Medulla oblongata (tissue), 1 donor: ENCODE data around the gene SNAPC3.
"Not testable (repeated sequence)": the region's sequence is repeated elsewhere in the genome, so short reads cannot be mapped to it uniquely, and the experiment has no call there.

ENCODE experiments used
- DNase-seq: peaks from one replicate; pipeline ENCODE4 v3.0.0-alpha.2; 2015; ENCODE audit errors: extremely low spot score

SNAPC3 gene

GRCh38 chr9:15423231-15423985 lies 732 bp downstream of the SNAPC3 start:
- peak; percentile 30 for DNase-seq

GRCh38 chr9:15426019-15426418 lies 3.3 kb downstream of the SNAPC3 start:
- no peak for DNase-seq

GRCh38 chr9:15427702-15428101 lies 5.0 kb downstream of the SNAPC3 start:
- DNase-seq, result not testable (repeated sequence)

- peak; percentile 60 for DNase-seq
These were observed 8.5 kb downstream of the SNAPC3 start for GRCh38 chr9:15430920-15431844.

- no peak for DNase-seq
These were observed 10.5 kb downstream of the SNAPC3 start for GRCh38 chr9:15433191-15433590.

- DNase-seq, result no peak
These were observed 11.0 kb downstream of the SNAPC3 start for GRCh38 chr9:15433661-15434060.

GRCh38 chr9:15438891-15439290 lies 16.2 kb downstream of the SNAPC3 start:
- no peak for DNase-seq

- DNase-seq, result not testable (repeated sequence)
These were observed 19.2 kb downstream of the SNAPC3 start for GRCh38 chr9:15441841-15442240.

GRCh38 chr9:15442264-15442663 lies 19.6 kb downstream of the SNAPC3 start:
- not testable (repeated sequence) for DNase-seq

GRCh38 chr9:15444141-15444540 lies 21.5 kb downstream of the SNAPC3 start:
- DNase-seq, result no peak

GRCh38 chr9:15453956-15454355 lies 31.3 kb downstream of the SNAPC3 start:
- DNase-seq, result no peak

- no peak for DNase-seq
These were observed 38.4 kb downstream of the SNAPC3 start for GRCh38 chr9:15461056-15461455.

- no peak for DNase-seq
These were observed 38.9 kb downstream of the SNAPC3 start for GRCh38 chr9:15461601-15462000.

- DNase-seq, result no peak
These were observed 45.5 kb downstream of the SNAPC3 start for GRCh38 chr9:15468145-15468544.

GRCh38 chr9:15469406-15469805 lies 46.7 kb downstream of the SNAPC3 start:
- no peak for DNase-seq

- DNase-seq, result no peak
These were observed 47.2 kb downstream of the SNAPC3 start for GRCh38 chr9:15469862-15470261.

- no peak for DNase-seq
These were observed 53.4 kb downstream of the SNAPC3 start for GRCh38 chr9:15475923-15476536.

- DNase-seq, result no peak
These were observed 57.4 kb downstream of the SNAPC3 start for GRCh38 chr9:15480028-15480427.

- no peak for DNase-seq
These were observed 59.5 kb downstream of the SNAPC3 start for GRCh38 chr9:15482146-15482545.

- DNase-seq, result no peak
These were observed 62.1 kb downstream of the SNAPC3 start for GRCh38 chr9:15484802-15485201.

GRCh38 chr9:15485836-15486666 lies 63.4 kb downstream of the SNAPC3 start:
- DNase-seq, result peak; percentile 46
